GM21529 (cell line): Measurements from ENCODE around the gene RASA3.
A peak's percentile ranks its signal among the peaks of the same experiment; 100 is the strongest.

Experiments
- ATAC-seq: cut with Tn5 transposase; IDR thresholded peaks from one replicate; pipeline ENCODE4 v1.9.1; 2021; ENCODE audit not compliant: unreplicated experiment

The RASA3 gene

DNA sequence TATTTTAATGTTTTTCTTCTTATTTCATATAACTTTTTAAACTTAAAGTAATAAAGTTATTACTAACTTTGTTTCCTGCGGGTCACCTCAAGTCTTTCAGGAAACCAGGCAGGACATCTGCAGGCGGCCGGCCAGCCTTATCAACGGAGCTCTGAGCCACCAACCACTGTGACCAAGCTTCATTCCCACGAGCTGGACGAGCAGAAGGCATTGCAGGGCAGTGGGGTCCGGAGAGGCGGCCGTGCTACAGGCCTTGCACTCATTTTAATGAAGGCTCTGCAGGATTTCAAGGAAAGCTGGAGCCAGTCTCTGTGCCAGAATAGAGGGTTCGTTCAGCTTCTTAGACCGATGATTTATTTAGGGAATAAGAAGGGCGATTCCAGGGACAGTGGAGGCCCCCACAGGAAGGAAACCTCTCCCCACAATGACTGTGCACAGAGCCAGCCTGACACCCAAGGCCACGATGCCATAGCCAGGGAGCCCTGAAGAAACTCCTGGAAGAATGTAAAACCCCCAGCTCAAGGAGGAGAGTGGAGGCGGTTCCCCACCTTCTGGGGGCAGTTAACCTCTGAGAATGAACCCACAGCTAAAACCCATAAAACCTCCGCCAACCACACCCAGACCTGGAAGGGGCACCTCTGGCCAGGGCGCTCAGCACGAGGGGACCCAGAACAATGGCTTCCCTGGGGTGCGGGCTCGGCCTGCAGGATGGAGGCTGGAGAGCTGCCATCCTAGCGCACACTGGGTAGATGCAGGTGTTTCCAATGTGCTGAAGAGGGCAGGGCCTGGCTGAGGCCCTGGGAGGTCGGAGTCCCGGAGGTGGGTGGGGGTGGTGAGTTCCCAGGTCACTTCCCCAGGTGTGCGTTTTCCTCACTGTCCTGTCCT lies 75.0 kb downstream of the RASA3 start:
- no peak for ATAC-seq

DNA sequence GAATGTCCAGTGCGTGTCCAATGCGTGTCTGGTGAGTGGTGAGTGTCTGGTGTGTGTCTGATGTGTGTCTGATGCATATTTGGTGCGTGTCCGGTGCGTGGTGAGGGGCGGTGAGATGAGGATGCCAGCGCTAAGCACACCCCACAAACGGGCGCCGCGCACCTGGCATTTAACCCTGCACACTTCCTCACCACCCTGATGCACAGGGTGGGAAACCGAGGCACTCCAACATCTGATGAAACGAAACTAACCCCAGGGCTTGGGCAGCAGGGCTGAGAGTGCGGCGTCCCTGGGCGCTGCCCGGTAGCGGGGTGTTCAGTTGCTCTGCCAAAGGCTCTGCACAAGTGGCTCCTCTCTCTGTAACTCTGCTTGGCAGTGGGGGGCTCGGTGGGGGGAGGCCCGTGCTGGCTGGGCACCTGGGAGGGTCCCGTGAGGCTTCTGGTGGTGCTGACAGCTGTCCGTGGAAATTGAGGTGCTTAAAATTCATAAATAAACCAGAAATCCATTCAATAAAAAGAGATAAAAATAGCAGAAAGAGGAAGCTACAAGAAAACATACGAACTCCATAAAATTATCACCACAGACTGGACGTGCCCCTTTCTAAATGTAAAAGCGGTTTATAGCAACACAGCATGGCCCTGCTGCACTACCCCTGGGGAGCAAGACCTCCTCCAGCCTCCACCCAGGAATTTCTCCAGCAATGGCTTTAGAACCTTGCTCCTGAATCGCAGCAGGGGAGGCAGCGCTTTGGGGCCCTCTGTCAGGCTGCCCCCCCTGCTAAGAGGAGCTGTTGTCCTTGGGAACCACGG lies 76.0 kb downstream of the RASA3 start:
- no peak for ATAC-seq

DNA sequence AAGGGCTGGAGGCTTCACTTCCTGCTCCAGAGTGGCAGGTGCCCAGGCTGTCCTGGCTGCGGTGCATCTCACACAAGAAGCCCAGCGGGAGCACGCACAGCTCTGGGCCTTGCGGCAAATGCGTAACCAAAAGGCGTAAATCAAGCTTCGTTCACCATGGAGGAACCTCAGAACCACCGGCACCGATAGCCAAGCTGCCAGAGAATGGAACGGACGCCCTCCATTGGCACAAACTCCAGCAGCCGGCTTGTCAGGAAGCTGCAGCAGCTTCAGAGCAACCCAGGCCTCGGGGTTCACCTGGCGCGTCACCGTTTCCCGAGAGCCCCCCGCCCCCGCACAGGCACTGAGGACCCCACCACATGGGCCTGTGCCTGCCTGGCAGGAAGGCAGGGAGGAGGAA lies 76.7 kb downstream of the RASA3 start:
- ATAC-seq: no peak

DNA sequence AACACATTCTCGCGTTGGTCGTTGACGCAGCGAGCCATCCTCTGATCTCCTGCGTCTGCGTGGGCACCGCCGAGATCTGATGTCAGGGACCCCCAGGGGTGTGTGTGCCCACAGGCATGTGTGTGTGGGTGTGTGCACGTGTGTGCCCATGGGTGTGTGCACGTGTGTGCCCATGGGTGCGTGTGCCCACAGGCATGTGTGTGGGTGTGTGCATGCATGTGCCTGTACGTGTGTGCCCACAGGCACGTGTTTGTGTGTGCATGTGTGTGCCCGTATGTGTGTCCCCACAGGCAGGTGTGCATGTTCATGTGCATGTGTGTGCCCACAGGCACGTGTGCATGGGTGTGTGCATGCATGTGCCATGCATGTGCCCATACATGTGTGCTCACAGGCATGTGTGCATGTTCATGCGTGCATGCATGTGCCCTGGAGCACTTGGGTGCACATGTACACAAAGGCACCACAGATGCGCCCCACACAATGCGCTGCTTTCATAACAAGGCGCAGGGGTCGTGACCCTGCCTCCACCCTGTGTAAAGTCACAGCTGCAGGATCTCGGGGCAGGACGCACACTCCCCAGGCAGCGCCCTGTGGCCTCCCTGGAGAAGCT lies 77.5 kb downstream of the RASA3 start:
- no peak for ATAC-seq

DNA sequence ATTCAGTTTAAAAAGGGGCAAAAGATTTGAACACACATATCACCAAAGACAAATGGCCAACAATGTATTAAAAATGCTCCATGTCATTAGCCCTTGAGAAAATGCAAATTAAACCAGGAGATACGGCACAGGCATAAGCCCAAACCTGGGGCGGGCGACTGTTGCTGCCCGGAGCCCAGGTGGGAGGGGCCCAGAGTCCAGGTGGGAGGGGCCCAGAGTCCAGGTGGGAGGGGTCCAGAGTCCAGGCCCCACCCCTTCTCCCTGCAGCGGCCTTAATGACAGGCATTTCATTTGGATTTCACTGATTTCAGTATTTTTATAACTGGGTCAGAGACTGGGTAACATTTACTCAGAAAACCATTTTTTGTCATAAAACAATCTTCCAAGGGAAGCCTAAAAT lies 78.2 kb downstream of the RASA3 start:
- no peak for ATAC-seq

DNA sequence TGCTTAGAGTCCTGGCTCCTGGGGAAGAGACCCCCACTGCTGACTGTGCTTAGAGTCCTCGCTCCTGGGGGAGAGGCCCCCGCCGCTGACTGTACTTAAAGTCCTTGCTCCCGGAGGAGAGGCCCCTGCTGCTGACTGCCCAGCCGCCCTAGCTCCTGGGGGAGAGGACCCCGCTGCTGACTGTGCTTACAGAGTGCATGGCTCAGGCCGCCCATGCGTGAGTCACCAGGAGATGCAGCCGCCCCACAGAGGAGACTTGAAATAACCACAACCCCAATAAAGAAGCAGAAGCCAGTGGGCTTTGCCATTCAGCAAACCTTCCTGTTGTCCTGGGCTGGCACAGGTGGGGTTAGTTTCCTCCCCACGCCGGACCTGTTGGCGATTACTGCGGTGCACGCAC lies 79.4 kb downstream of the RASA3 start:
- no peak for ATAC-seq

DNA sequence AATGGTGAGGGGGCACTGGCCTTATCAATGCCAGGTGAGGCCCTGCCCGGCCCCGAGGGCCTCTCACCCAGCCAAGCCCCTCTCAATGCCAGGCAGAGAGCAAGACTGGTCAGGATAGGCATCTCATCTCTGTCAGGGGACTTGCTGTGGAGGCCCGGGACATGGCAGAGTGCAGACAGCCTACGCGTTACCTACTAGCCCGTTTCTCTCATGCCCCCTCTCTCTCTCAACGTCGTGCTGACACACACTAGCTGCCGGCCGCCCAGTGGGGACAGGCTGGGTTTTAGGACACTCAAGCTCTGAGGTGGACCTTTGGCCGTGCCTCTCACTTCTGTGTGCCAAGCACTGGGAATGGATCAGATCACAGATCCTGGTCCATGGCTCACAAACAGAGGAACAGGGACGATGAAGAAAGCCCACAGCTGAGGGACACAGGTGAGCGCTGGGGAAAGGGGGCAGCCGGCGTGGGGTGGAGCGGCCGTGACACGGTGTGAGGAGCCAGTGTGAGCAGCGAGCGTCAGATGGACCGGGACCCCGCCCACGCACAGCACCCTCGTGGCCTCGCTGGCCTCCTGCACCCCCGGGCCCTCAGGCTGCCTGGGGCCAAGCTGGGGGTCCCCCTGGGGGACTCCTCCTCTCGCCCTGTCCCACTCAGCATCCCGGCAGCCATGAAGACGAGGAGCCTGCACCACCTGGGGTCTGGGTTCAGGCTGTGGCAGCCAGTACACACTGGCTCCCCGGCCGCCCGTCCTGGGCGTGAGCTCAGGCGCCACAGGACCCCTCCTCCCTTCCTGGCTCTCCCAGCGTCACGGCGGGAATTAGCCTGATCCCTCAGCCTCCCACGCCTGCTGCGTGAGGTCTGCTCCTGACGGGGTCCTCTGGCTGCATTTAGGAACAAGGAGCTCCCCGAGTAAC lies 81.6 kb downstream of the RASA3 start:
- ATAC-seq: no peak

DNA sequence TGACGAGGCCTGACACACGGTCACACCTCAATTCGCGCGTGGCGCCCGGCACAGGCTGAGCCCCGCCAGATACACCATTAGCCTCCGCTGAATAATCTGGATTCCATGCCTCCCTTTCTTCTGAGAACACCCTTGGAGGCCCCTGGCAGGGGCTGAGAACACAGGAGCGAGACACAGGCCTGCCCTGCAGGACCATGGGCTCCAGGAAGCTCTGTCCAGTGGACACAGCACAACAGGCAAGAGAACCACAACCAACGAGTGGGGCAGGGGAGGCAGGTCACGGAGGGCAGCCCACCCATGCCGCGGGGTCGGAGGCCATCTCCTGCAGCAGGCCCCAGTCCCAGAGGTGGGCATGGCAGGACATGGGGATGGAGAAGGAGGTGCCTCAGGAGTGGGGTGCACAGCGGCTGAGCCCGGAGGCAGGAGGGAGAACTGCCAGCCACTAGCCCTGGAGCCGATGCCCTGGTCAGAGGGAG lies 82.8 kb downstream of the RASA3 start:
- no peak for ATAC-seq

DNA sequence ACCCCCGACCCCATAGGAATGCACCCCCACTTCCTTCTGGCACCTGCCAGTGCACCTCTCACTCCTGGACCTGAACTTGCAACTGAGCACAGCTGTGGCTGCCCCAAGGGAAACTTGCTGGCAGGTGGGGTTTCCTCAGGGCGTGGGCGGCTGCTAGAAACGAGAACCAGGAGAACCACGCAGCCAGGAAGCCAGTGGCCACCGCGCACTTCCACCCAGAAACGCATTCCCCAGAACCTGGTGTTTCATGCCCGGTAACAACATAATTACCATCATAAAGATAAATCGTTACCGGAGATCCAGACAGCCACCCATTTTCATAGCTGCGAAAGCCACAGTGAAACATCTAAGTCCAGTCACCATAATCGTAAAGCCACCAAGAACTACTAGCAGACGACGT lies 83.4 kb downstream of the RASA3 start:
- peak; percentile 59 for ATAC-seq

DNA sequence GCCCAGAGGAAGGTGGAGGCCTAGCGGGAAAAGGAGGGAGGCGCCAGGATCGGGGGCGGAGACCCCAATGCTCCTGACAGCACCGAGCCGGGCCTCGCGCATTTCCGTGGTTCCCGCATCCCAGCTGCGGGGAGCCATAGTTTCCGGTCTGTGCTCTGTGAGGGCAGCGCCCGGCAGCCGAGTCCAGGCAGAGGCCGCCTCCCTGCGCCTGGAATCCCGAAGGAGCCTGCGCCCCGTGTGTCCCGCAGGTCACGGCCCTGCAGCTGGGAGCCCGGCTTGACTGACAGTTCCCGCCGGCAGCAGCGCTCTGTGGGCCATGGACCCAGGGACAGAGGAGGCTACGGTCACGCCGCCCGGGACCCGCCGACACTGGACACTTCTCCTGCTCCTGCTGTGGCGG lies 84.0 kb downstream of the RASA3 start:
- ATAC-seq: no peak

DNA sequence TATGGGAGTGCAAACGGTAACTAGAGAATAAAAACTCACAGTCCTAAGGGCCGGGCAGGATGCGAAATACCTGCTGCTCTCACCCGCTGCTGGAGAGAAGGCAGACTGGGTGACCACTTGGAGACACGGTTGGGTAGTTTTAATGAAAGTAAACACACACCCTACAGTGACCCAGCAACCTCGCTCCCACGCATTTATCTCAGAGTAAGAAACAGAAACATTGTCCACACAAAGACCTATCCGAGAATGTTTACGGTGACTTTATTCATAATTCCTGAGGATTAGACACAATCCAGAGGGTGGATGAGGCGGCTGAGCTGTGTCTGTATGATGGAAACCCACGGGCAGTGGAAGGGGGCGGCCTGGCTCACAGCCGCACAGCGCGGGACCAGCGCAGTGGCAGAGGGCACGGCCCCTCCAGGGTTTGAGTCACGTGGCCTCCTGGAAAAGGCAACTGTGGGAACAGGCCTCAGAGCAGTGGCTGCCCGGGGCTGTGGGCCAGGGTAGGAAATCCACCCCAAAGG lies 85.0 kb downstream of the RASA3 start:
- peak; percentile 70 for ATAC-seq

DNA sequence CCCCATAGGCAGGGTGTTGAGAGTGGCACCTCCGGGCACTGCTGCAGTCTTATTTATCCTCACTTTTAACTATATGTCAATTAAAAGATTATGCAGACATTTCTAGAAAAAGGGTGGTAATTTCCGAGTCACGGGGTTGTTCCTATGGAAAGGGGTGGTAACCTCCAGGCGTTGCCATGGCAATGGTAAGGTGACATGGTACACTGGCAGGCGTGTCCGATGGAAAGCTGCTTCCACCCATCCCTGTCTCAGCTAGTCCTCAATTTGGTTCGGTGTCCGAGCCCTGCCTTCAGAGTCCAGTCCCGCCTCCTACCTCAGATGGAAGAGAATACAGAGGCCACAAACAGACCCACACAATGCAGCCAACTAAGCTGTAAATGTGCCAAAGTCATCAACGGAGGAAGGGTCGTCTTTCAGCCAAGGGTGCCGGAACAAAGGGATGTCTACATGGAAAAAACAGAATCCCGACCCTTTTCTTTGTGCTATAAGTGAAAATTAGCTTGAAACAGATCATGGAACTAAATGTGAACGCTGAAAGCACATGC lies 85.9 kb downstream of the RASA3 start:
- no peak for ATAC-seq

DNA sequence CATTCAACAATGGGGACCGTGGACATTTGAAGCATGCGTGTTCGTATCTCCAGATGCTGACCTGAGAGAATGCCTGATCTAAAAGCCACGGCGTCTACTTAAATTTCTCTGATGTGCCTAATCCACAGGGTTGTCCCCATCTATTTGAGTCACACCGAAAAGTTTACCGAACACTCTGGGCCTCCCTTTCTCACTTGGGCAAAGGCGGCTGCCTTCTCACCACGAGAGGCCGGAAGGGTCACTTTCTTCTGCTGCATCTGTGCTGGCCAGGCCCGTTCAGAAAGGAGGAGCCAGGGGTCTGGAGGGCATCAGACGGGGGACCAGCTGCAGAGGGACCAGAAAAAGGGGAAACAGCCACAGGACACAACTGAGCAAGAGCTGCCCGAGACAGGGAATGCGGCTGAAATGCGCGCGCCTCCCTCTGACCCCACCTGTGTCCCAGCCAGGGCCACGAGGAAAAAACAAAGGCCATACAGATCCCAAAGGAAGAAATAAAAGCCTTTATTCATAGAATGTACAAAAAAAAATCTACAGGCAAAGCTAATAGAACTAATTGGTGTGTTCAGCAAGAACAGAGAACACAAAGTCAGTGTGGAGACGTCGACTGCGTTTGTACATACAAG lies 87.2 kb downstream of the RASA3 start:
- no peak for ATAC-seq

DNA sequence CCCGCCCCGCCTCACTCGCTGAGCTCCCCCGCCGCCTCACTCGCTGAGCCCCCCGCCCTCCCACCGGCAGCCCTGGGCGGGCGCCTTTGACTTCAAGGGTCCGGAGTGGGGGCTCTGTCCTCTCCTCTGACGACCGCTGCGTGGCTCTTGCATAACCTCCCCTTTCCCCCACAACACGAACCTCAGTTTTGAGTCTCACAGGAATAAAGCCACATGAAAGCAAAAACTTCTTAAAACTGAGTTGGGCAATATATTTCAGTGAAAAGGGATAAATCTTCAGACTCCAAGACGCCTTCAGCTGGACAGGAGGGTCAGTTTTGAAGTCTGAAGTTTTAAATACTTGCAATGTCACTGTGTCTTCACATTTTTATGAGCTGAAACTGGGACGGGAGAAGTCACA lies 87.9 kb downstream of the RASA3 start:
- no peak for ATAC-seq

DNA sequence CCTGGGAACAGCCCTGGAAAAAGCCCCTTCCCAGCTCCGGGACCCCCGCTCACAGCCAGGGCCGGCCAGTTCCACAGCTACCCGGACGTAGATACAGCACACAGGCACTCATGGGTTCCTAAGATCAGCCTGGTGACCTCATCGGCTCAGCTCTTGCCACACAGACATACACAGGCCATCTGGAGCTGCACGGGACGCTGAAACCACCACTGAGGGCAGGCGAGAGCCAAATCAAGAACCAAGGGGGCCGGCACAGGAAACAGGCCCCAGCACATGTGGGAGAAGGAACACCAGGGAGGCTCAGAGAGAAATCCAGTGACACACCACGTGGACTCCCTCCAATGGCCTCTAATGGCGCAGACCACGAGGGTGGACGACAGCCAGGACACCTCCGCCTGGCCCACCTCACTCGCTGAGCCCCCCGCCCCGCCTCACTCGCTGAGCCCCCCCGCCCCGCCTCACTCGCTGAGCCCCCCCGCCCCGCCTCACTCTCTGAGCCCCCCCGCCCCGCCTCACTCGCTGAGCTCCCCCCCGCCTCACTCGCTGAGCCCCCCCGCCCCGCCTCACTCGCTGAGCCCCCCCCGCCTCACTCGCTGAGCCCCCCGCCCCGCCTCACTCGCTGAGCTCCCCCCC lies 88.9 kb downstream of the RASA3 start:
- ATAC-seq: peak; percentile 35

DNA sequence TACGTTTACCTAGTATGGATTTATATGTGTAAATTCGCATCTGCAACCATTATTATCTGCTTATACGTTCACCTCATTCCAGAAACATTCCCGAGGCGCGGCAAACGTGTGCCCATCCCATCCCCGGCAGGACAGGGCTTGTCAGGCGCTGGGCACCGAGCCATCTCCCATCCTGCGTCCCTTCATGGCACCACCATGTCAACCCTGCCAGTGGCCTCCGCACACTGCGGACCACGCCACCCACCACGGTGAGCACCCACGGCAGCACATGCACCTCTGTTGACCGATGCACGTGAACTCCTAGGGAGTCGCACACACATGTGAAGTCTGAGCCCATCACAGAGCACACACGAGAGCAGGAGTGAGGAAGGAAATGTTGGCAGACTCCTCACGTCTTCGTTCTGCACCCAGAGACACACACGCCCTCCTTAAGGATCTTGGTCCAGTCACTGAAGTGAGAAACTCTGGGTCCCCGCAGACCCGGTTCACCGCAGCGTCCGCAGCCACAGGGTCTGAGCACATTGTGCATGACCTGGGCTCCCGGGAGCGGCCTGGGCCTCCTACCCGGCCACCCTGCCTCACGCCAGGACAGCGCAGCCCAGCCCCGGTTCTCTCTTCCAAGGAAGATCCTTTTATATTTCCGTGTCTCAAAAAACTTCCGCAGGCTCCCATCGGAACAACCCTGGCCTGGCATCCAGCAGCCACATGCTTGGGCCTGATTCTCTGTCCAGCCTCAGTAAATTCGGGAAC lies 90.2 kb downstream of the RASA3 start:
- no peak for ATAC-seq

DNA sequence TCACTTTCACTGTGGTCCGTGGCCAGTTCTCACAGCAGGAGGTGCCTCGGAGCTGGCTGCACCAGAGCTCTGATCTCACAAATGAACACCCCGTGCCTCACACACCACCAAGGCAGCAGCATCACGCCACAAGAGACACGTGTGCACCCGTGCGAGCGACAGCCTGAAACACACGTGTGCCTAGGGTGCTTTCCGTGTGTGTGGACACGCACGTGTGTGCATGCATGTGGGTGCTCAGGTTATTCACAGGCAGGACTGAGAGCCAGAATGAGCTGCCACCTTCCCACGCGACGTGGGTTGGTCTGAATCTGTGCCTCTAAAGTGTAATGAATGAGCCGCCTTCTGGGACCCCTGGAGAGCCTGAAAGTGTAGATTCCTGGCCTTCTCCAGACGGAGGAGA lies 90.9 kb downstream of the RASA3 start:
- ATAC-seq: no peak

DNA sequence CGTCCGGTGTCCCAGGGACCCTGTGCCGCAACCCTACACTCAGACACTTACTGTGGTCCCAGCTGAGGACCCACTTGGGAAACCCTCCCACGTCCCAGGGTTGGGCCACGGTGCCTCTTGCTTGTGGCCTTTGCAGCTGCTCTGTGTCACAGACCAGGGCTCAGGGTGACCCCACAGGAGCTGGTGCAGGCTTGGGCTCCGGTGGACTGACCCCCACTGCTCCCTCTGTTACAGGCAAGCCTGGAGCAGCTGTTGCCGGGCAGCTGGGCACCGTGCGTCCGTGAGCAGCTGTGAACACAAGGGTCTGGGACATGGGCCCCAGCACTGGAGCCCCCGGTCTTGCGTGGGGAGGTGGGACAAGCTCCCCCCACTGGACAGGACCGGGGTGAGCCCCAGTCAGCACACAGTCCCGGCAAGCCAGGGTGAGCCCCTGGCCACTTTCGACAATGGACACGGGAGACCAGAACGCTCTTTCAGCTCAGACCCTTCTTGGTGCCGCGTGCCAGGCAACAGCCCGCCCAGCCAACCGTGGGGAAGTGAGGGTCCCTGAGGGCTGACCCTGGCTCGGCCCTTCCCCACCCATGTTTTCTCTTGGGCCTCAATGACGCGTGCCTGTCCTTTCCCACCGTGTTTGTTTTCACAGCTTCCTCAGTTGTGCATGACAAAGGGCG lies 92.8 kb downstream of the RASA3 start:
- no peak for ATAC-seq
